ENCODE results near the gene RHO.

RHO gene

GRCh38 chr3:129519896-129520715, 8.3 kb upstream of the RHO start:
- no peak for DNase-seq (ENCODE audit: low read depth in 2 of 3, low spot score in 1 of 3)

- no peak for DNase-seq (ENCODE audit: low read depth in 2 of 3, low spot score in 1 of 3)
Measured at GRCh38 chr3:129520960-129521359, 7.5 kb upstream of the RHO start.

DNA sequence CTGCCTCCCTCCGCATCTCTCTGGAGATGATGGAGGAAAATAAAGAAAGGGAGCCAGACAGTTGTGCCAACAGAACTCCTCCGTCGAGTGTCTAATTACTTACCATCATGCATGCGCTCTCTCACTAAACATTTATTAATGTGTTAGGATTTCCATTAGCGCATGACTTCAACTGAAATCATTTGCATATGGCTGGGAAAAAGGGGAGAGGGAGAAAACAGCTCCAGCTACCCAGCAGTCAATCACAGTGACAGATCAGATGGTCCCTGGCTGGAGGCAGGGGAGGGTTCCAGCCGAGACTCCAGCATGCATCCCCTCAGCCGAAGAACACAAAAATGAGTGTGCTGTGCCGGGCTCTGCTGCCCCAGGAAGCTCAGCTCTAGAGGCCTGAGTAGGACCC, 6.8 kb upstream of the RHO start:
- no peak for DNase-seq (ENCODE audit: low read depth in 2 of 3, low spot score in 1 of 3)

GRCh38 chr3:129522953-129523352, 5.5 kb upstream of the RHO start:
- DNase-seq (ENCODE audit: low read depth in 2 of 3, low spot score in 1 of 3), result no peak

GRCh38 chr3:129524081-129524480, 4.4 kb upstream of the RHO start:
- DNase-seq (ENCODE audit: low read depth in 2 of 3, low spot score in 1 of 3), result no peak

DNA sequence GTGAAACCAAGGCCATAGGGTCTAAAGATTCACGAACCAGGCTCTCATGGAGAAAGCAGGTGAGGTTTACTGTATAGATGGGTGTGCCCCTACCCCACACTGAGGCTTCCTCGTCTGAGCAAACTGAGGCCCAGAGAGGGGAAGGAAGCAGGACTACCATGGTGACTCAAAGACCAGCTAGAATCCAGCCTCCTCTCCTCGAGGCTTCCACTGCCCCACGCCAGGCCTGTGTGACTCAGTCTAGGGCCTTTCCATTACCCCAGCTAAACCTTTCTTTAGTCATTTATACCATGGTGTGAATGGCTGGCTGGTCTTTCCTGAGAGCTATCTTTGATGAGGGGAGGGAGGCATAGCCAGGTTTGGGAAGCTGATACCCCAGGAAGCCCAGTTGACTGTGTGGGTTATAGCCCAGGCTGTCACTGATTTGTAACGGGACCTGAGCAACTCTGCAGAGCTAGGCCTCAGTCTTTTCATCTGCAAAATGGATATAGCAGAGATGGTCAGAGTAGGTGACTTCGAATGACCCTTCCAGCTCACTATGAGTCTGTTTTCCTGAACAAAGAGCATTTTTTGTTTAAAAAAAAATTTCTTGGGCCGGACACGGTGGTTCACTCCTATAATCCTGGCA, 3.0 kb upstream of the RHO start:
- no peak for DNase-seq (ENCODE audit: low read depth in 2 of 3, low spot score in 1 of 3)

DNA sequence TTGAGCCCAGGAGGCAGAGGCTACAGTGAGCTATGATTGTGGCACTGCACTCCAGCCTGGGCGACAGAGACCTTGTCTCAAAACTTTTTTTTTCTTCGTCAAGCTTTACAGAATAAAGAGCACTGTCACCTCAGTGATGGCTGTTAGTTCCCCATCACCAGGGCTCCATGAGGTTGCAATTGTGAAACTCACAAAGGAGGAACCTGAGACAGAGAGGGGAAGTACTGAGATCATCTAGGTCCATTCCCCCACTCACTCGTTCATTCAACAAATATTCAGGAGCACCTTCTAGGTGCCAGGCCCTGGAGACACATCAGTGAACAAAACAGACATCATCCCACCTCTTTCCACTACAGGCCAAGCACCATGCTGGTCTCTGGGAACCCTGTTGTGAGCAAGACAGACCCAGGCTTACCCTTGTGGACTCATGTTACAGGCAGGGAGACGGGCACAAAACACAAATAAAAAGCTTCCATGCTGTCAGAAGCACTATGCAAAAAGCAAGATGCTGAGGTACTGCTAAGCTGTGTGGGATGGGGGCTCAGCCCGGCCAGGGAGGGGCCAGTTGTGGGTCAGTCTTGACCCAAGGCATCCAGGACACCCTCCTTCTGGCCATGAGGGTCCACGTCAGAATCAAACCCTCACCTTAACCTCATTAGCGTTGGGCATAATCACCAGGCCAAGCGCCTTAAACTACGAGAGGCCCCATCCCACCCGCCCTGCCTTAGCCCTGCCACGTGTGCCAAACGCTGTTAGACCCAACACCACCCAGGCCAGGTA, 2.1 kb upstream of the RHO start:
- DNase-seq (ENCODE audit: low read depth in 2 of 3, low spot score in 1 of 3), result no peak

DNA sequence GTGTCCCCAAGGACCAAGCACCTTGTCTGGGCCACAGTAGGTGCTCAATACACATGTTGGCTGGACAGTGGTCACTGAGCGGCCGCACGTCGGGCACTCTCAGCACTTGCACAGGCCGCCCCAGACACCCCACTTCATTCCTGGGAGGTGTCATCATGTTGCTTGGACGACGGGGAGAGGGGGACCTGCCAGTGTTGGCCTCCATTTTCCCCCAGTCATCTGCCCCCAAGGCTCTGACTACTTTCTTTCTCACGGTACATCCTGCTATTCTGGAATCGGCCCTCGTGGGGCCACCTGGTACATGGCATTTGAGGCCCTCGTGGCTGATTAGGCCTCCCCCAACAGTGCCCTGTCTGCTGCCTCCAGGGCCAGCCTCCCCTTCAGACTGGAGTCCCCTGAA, 1.2 kb upstream of the RHO start:
- DNase-seq (ENCODE audit: low read depth in 2 of 3, low spot score in 1 of 3), result no peak

DNA sequence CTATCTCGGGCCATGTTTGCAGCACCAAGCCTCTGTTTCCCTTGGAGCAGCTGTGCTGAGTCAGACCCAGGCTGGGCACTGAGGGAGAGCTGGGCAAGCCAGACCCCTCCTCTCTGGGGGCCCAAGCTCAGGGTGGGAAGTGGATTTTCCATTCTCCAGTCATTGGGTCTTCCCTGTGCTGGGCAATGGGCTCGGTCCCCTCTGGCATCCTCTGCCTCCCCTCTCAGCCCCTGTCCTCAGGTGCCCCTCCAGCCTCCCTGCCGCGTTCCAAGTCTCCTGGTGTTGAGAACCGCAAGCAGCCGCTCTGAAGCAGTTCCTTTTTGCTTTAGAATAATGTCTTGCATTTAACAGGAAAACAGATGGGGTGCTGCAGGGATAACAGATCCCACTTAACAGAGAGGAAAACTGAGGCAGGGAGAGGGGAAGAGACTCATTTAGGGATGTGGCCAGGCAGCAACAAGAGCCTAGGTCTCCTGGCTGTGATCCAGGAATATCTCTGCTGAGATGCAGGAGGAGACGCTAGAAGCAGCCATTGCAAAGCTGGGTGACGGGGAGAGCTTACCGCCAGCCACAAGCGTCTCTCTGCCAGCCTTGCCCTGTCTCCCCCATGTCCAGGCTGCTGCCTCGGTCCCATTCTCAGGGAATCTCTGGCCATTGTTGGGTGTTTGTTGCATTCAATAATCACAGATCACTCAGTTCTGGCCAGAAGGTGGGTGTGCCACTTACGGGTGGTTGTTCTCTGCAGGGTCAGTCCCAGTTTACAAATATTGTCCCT, 1.2 kb downstream of the RHO start:
- DNase-seq (ENCODE audit: low read depth in 2 of 3, low spot score in 1 of 3), result no peak

DNA sequence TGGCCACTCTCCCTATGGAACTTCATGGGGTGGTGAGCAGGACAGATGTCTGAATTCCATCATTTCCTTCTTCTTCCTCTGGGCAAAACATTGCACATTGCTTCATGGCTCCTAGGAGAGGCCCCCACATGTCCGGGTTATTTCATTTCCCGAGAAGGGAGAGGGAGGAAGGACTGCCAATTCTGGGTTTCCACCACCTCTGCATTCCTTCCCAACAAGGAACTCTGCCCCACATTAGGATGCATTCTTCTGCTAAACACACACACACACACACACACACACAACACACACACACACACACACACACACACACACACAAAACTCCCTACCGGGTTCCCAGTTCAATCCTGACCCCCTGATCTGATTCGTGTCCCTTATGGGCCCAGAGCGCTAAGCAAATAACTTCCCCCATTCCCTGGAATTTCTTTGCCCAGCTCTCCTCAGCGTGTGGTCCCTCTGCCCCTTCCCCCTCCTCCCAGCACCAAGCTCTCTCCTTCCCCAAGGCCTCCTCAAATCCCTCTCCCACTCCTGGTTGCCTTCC, 1.9 kb downstream of the RHO start:
- no peak for DNase-seq (ENCODE audit: low read depth in 2 of 3, low spot score in 1 of 3)

GRCh38 chr3:129530821-129531220, 2.4 kb downstream of the RHO start:
- DNase-seq (ENCODE audit: low read depth in 2 of 3, low spot score in 1 of 3), result no peak

DNA sequence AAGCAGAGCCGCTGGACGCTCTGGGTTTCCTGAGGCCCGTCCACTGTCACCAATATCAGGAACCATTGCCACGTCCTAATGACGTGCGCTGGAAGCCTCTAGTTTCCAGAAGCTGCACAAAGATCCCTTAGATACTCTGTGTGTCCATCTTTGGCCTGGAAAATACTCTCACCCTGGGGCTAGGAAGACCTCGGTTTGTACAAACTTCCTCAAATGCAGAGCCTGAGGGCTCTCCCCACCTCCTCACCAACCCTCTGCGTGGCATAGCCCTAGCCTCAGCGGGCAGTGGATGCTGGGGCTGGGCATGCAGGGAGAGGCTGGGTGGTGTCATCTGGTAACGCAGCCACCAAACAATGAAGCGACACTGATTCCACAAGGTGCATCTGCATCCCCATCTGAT, 3.3 kb downstream of the RHO start:
- DNase-seq (ENCODE audit: low read depth in 2 of 3, low spot score in 1 of 3), result no peak

DNA sequence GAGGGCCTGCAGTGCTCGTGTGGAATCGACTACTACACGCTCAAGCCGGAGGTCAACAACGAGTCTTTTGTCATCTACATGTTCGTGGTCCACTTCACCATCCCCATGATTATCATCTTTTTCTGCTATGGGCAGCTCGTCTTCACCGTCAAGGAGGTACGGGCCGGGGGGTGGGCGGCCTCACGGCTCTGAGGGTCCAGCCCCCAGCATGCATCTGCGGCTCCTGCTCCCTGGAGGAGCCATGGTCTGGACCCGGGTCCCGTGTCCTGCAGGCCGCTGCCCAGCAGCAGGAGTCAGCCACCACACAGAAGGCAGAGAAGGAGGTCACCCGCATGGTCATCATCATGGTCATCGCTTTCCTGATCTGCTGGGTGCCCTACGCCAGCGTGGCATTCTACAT, 3.8 kb downstream of the RHO start:
- DNase-seq (ENCODE audit: low read depth in 2 of 3, low spot score in 1 of 3), result no peak

GRCh38 chr3:129533406-129533805, 5.0 kb downstream of the RHO start:
- DNase-seq (ENCODE audit: low read depth in 2 of 3, low spot score in 1 of 3), result no peak

DNA sequence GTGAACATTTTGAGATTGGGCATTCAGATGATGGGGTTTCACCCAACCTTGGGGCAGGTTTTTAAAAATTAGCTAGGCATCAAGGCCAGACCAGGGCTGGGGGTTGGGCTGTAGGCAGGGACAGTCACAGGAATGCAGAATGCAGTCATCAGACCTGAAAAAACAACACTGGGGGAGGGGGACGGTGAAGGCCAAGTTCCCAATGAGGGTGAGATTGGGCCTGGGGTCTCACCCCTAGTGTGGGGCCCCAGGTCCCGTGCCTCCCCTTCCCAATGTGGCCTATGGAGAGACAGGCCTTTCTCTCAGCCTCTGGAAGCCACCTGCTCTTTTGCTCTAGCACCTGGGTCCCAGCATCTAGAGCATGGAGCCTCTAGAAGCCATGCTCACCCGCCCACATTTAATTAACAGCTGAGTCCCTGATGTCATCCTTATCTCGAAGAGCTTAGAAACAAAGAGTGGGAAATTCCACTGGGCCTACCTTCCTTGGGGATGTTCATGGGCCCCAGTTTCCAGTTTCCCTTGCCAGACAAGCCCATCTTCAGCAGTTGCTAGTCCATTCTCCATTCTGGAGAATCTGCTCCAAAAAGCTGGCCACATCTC, 6.1 kb downstream of the RHO start:
- no peak for DNase-seq (ENCODE audit: low read depth in 2 of 3, low spot score in 1 of 3)

- DNase-seq (ENCODE audit: low read depth in 2 of 3, low spot score in 1 of 3), result no peak
Measured at GRCh38 chr3:129535075-129535474, 6.6 kb downstream of the RHO start.

- no peak for DNase-seq (ENCODE audit: low read depth in 2 of 3, low spot score in 1 of 3)
Measured at GRCh38 chr3:129536374-129536667, 7.9 kb downstream of the RHO start.

- DNase-seq (ENCODE audit: low read depth in 2 of 3, low spot score in 1 of 3), result no peak
Measured at GRCh38 chr3:129536804-129537203, 8.4 kb downstream of the RHO start.

GRCh38 chr3:129539206-129539605, 10.8 kb downstream of the RHO start:
- no peak for DNase-seq (ENCODE audit: low read depth in 2 of 3, low spot score in 1 of 3)

GRCh38 chr3:129540776-129541516, 12.5 kb downstream of the RHO start:
- no peak for DNase-seq (ENCODE audit: low read depth in 2 of 3, low spot score in 1 of 3)

Data from stimulated activated CD4-positive, alpha-beta T cell treated with anti-CD3 and anti-CD28 coated beads, Interleukin-12 subunit alpha, Interleukin-12 subunit beta, amount 100 ng/mL, for 48 hours (primary cell).